ENCODE data around the gene ZNF438.
"Not testable (repeated sequence)": the region's sequence is repeated elsewhere in the genome, so short reads cannot be mapped to it uniquely, and the experiment has no call there.

Gene ZNF438

GRCh38 chr10:30804478-30805055, 227.1 kb downstream of the ZNF438 start:
- no peaks in the 10 kb centered on the region for H3K9me3 Mint-ChIP-seq
- H3K27me3 Mint-ChIP-seq, result peaks cover 4% of the 10 kb centered on the region
- H3K4me1 Mint-ChIP-seq, result no peaks in the 10 kb centered on the region
- no peak for DNase-seq (ENCODE audit: low spot score in 2 of 2)
- H3K27ac Mint-ChIP-seq, result no peak overlapping the region
- H3K36me3 Mint-ChIP-seq, result no peaks in the 10 kb centered on the region
- no peak overlapping the region for H3K4me3 Mint-ChIP-seq
- ATAC-seq (ENCODE audit: low read depth), result no peak

GRCh38 chr10:30803892-30804322, 227.8 kb downstream of the ZNF438 start:
- DNase-seq (ENCODE audit: low spot score in 2 of 2) (no peak), ATAC-seq (ENCODE audit: low read depth) (no peak)
- no peaks in the 10 kb centered on the region for H3K36me3 Mint-ChIP-seq
- no peak overlapping the region for H3K4me3 Mint-ChIP-seq
- no peak overlapping the region for H3K27ac Mint-ChIP-seq
- H3K4me1 Mint-ChIP-seq, result no peaks in the 10 kb centered on the region
- peaks cover 4% of the 10 kb centered on the region for H3K27me3 Mint-ChIP-seq
- no peaks in the 10 kb centered on the region for H3K9me3 Mint-ChIP-seq

DNA sequence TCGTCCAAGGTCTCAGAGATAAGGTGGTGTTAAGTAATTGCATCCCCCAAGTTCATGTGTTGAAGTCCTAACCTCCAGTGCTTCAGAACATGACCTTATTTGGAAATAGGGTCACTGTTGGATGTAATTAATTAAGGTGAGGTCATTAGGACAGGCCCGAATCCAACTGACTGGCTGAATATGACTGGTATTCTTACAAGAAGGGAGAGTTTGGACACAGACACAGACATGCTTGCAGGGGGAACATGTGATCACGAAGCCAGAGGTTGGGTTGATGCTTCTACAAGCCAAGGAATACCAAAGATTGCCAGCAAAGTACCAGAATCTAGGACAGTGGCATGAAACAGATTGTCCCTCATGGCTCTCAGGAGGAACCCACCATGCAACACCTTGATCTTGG, 228.6 kb downstream of the ZNF438 start:
- Mint-ChIP-seq H3K36me3 (no peaks in the 10 kb centered on the region), H3K4me3 (no peak overlapping the region), H3K9me3 (no peaks in the 10 kb centered on the region), H3K4me1 (no peaks in the 10 kb centered on the region), H3K27me3 (peaks cover 4% of the 10 kb centered on the region), H3K27ac (no peak overlapping the region)
- DNase-seq (ENCODE audit: low spot score in 2 of 2), result no peak
- ATAC-seq (ENCODE audit: low read depth), result no peak

GRCh38 chr10:30800368-30800767, 231.3 kb downstream of the ZNF438 start:
- DNase-seq (ENCODE audit: low spot score in 2 of 2) (no peak), ATAC-seq (ENCODE audit: low read depth) (no peak)
- Mint-ChIP-seq H3K27ac (no peak overlapping the region), H3K36me3 (no peaks in the 10 kb centered on the region), H3K27me3 (peaks cover 4% of the 10 kb centered on the region), H3K4me1 (no peaks in the 10 kb centered on the region), H3K9me3 (no peaks in the 10 kb centered on the region), H3K4me3 (no peak overlapping the region)

- Mint-ChIP-seq H3K27me3 (peaks cover 4% of the 10 kb centered on the region), H3K4me1 (no peaks in the 10 kb centered on the region), H3K9me3 (no peaks in the 10 kb centered on the region), H3K36me3 (no peaks in the 10 kb centered on the region), H3K27ac (no peak overlapping the region), H3K4me3 (no peak overlapping the region)
- no peak for DNase-seq (ENCODE audit: low spot score in 2 of 2)
- no peak for ATAC-seq (ENCODE audit: low read depth)
These were observed 232.9 kb downstream of the ZNF438 start for GRCh38 chr10:30798646-30799185.

- H3K27ac Mint-ChIP-seq; H3K9me3 Mint-ChIP-seq; DNase-seq (ENCODE audit: low spot score in 2 of 2); H3K4me3 Mint-ChIP-seq; H3K27me3 Mint-ChIP-seq; H3K36me3 Mint-ChIP-seq; ATAC-seq (ENCODE audit: low read depth); H3K4me1 Mint-ChIP-seq: not testable (repeated sequence)
These were observed 236.6 kb downstream of the ZNF438 start for GRCh38 chr10:30795024-30795423.
